ENCODE data around the gene EML4. TPM values are rescaled to one million over a fixed set of nuclear protein-coding genes. Genes with fewer than 3 reads are reported as not detected.

EML4 gene
- total and polyA plus RNA-seq, 2 of the 13 experiments (the other 11 are each of a cell fraction or from before 2014, with no cell fraction given): 243 to 476 TPM

DNA sequence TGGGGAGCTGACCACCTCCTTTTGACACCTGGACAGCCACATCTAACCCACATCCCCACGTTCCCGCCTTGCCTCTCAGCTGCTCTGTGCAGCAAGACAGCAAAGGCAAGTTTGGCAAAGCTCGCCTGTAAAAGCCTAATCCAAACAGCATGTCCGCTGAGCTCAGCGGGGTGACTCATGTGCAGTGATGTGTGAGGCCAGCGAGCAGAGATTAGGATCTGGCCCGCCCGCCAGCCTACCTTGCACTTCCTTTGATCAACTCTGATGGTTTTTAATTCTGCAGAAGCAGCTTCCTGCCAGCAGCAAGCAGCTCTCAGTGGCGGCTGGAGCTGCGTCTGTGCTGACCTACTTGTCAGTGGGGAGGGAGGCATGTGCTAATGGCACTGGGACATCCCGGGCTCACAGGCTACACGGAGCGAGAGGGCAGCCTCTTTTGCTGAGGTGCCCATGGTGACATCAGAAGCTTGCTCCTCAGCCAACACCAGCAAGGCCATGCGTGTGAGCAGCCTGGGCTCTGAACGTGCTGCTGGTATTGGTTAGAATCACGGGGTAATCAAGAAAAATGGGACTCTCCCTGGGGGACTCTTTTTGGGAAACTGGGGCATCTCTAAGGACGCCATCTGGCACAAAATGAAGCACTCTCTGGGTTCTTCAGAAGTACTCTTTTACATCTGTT, 36.0 kb upstream of the EML4 start (continued):
- TF ChIP-seq, protein P1, sequence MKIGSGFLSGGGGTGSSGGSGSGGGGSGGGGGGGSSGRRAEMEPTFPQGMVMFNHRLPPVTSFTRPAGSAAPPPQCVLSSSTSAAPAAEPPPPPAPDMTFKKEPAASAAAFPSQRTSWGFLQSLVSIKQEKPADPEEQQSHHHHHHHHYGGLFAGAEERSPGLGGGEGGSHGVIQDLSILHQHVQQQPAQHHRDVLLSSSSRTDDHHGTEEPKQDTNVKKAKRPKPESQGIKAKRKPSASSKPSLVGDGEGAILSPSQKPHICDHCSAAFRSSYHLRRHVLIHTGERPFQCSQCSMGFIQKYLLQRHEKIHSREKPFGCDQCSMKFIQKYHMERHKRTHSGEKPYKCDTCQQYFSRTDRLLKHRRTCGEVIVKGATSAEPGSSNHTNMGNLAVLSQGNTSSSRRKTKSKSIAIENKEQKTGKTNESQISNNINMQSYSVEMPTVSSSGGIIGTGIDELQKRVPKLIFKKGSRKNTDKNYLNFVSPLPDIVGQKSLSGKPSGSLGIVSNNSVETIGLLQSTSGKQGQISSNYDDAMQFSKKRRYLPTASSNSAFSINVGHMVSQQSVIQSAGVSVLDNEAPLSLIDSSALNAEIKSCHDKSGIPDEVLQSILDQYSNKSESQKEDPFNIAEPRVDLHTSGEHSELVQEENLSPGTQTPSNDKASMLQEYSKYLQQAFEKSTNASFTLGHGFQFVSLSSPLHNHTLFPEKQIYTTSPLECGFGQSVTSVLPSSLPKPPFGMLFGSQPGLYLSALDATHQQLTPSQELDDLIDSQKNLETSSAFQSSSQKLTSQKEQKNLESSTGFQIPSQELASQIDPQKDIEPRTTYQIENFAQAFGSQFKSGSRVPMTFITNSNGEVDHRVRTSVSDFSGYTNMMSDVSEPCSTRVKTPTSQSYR (CRISPR knock-in tag; IDR thresholded peaks at IDR 0.05; ENCODE audit: borderline replicate concordance): no peak
- TF ChIP-seq, protein P2, sequence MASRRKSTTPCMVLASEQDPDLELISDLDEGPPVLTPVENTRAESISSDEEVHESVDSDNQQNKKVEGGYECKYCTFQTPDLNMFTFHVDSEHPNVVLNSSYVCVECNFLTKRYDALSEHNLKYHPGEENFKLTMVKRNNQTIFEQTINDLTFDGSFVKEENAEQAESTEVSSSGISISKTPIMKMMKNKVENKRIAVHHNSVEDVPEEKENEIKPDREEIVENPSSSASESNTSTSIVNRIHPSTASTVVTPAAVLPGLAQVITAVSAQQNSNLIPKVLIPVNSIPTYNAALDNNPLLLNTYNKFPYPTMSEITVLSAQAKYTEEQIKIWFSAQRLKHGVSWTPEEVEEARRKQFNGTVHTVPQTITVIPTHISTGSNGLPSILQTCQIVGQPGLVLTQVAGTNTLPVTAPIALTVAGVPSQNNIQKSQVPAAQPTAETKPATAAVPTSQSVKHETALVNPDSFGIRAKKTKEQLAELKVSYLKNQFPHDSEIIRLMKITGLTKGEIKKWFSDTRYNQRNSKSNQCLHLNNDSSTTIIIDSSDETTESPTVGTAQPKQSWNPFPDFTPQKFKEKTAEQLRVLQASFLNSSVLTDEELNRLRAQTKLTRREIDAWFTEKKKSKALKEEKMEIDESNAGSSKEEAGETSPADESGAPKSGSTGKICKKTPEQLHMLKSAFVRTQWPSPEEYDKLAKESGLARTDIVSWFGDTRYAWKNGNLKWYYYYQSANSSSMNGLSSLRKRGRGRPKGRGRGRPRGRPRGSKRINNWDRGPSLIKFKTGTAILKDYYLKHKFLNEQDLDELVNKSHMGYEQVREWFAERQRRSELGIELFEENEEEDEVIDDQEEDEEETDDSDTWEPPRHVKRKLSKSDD (CRISPR knock-in tag; IDR thresholded peaks at IDR 0.05; ENCODE audit: low read depth): 0 out of 2 replicates have a peak, but pooled peaks have one; percentile 48
- TF ChIP-seq POLR2AphosphoS5 (IDR thresholded peaks at IDR 0.05; ENCODE audit: low read depth, low read length): peak; percentile 89
- peak; percentile 99; the same call in 1 of the 2 replicates for TF ChIP-seq CBX5 (CRISPR knock-in tag; IDR thresholded peaks at IDR 0.05; ENCODE audit: borderline replicate concordance)
- TF ChIP-seq, protein P3, sequence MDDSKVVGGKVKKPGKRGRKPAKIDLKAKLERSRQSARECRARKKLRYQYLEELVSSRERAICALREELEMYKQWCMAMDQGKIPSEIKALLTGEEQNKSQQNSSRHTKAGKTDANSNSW (CRISPR knock-in tag; IDR thresholded peaks at IDR 0.05; ENCODE audit: borderline replicate concordance): no peak
- peak; percentile 77 for TF ChIP-seq U2AF1 (optimal IDR thresholded peaks at IDR 0.05; ENCODE audit: low read depth, low read length)
- TF ChIP-seq TCF12 (IDR thresholded peaks at IDR 0.05): no peak
- peak; percentile 69; the same call in 1 of the 2 replicates for TF ChIP-seq TCF12 (CRISPR knock-in tag; IDR thresholded peaks at IDR 0.05)
- TF ChIP-seq ZNF253 (CRISPR knock-in tag; IDR thresholded peaks at IDR 0.05; ENCODE audit: borderline replicate concordance): no peak
- peak; percentile 89 for TF ChIP-seq SP4 (CRISPR knock-in tag; IDR thresholded peaks at IDR 0.05)
- TF ChIP-seq XRCC5 (optimal IDR thresholded peaks at IDR 0.05; ENCODE audit: low read length): peak; percentile 96
- TF ChIP-seq SMARCE1 (IDR thresholded peaks at IDR 0.05; ENCODE audit: borderline replicate concordance): no peak
- TF ChIP-seq REL (CRISPR knock-in tag; conservative IDR thresholded peaks at IDR 0.05): no peak
- peak; percentile 86 for TF ChIP-seq FOXJ3 (CRISPR knock-in tag; IDR thresholded peaks at IDR 0.05; ENCODE audit: borderline replicate concordance)
- no peak for TF ChIP-seq CHD4 (IDR thresholded peaks at IDR 0.05; ENCODE audit: borderline replicate concordance, low read length)
- peak; percentile 93 for TF ChIP-seq RFXANK (CRISPR knock-in tag; IDR thresholded peaks at IDR 0.05)
- no peak; the same call in 1 of the 2 replicates for TF ChIP-seq ZNF235 (CRISPR knock-in tag; IDR thresholded peaks at IDR 0.05; ENCODE audit: borderline replicate concordance)
- peak; percentile 87 for TF ChIP-seq ZNF572 (CRISPR knock-in tag; IDR thresholded peaks at IDR 0.05)

All from HepG2 (cell line).